Stimulated activated CD4-positive, alpha-beta T cell treated with anti-CD3 and anti-CD28 coated beads, Interleukin-1b, Interleukin-23, amount 100 ng/mL, for 48 hours (primary cell): ENCODE data around the gene TSC22D1.
"Not testable (repeated sequence)": the region's sequence is repeated elsewhere in the genome, so short reads cannot be mapped to it uniquely, and the experiment has no call there.

ENCODE experiments used
- DNase-seq: peaks from one replicate; pipeline ENCODE4 v3.0.0-alpha.2; 2020

Gene TSC22D1

GRCh38 chr13:44575741-44576350 is at the start of gene TSC22D1:
Gene TSC22D1, minus strand, starts transcription at chr13:44576330. Its CDS starts 256 bp downstream, at chr13:44576074.
- DNase-seq = peak; percentile 55

DNA sequence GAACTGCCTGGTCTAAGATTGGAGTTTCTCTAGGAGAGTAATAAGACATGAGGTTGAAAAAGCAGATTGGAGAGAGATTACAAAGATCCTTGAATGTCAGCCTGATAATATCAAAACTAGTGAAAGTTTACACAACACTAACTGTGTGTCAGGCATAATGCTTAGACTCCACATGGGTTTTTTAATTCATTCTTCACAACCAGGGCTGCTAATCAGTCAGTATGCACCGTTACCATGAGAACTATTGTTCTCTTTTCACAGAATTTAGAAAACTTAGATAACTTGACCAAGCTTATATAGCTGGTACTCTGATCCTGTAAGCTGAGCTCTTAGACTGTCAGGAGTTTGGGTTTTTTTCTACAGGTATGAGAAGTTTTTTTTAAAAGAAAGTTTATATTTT is 46.6 kb upstream of the TSC22D1 start:
- DNase-seq = no peak

DNA sequence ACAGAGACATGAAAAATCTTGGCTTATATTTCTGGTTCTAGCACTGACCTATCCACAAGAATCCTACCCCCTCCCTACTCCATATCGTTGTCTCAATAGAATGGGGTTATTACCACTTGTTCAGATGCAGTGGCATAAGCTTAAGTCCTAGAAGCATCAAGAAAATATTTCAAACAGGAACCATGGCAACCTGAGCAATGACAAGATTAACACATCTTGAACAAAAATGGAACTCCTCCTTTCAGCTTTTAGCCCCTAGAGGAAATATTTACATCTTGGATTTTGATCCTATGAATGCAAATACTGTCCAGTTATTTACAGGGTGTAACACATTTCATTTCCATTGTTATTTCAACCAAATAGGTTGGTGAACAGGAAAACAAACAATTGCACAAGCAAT is 46.1 kb upstream of the TSC22D1 start:
- DNase-seq = no peak

DNA sequence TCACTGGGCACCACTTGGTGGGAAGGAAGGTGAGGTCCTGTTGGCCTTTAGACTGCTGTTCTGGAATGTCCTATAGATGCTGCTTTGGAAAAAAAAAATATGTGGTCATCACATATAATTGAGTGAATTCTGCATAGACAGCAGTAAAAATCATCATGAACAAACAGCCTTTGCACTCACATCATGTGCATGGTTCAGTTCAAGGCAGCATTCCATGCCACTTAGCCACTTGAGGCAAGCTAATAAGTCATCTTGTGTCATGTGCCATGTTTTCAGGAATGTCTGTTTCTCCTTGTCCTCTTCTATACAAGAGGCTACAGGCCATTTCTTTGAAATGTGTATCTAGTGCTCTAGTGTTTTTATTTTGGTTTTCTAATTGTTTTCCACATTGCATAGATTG is 43.9 kb upstream of the TSC22D1 start:
- DNase-seq = no peak

- no peak for DNase-seq
Observed at GRCh38 chr13:44619651-44620050, 43.5 kb upstream of the TSC22D1 start.

DNA sequence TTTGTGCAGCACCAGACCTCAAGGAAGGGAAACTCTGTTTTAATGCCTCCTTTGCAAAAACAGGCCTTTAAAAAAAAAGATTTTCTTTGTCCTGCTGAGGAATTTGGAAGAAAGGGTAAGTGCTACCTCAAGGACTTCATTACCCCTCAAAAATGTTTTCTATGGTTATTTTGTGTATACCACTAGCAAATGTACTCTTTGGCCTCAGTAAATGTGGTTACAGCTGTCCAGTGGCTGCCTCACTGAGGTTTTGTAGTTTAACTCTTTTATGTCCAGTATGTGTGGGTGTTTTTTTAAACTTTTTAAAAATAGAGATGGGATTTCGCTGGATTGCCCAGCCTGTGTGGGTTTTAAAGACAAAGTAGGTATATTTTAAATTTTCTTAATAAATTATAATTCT is 42.2 kb upstream of the TSC22D1 start:
- DNase-seq = no peak

GRCh38 chr13:44617648-44618047 is 41.5 kb upstream of the TSC22D1 start:
- DNase-seq = no peak

DNA sequence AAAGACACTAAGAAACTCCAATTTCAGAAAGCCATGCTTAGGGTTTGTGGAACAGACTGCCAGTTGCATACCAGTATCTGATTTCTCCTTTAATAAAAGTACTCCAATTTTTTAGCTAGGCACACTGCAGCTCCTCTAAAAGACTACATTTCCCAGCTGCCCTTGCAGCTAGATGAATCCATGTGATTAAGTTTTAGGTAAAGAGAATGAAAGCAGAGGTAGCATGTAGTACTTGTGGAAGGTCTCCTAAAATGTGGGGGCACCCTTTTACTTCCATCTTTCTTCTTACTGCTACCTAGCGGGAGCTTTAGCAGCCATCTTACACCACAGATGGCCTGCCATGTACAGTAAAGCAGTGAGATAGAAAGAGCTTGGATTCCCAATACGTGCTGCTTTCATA is 33.0 kb upstream of the TSC22D1 start:
- DNase-seq = no peak

DNA sequence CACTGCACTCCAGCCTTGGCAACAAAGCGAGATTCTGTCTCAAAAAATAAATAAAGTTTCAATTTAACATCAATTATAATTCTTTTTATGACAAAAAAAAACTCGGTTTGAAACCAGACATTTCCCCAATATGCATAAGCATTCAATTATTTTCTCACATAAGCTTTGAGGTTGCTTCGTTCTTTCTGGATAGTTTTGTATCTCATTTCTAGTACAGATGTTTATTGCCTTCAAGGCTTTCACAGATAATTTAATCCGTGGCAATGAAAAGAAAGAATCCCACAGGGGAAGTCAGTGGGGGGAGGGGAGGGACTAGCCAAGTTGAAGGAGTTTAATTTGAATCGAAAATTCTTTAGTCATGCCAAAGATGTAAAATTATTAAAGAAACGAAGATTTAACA is 29.6 kb upstream of the TSC22D1 start:
- DNase-seq = no peak

GRCh38 chr13:44605275-44605674 is 29.1 kb upstream of the TSC22D1 start:
- DNase-seq = no peak

GRCh38 chr13:44601586-44601985 is 25.5 kb upstream of the TSC22D1 start:
- no peak for DNase-seq

DNA sequence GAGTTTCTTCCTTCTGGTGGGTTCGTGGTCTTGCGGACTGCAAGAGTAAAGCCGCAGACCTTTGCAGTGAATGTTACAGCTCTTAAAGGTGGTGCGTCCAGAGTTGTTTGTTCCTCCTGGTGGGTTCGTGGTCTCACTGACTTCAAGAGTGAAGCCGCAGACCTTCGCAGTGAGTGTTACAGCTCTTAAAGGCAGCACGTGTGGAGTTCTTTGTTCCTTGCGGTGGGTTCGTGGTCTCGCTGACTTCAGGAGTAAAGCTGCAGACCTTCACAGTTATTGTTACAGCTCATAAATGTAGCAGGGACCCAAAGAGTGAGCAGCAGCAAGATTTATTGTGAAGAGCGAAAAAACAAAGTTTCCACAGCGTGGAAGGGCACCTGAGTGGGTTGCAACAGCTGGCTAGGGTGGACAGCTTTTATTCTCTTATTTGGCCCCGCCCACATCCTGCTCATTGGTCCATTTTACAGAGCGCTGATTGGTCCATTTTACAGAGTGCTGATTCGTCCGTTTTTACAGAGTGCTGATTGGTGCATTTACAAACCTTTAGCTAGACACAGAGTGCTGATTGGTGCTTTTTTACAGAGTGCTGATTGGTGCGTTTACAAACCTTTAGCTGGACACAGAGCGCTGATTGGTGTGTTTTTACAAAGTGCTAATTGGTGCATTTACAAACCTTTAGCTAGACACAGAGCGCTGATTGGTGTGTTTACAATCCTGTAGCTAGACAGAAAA is 17.9 kb upstream of the TSC22D1 start:
- DNase-seq = not testable (repeated sequence)

DNA sequence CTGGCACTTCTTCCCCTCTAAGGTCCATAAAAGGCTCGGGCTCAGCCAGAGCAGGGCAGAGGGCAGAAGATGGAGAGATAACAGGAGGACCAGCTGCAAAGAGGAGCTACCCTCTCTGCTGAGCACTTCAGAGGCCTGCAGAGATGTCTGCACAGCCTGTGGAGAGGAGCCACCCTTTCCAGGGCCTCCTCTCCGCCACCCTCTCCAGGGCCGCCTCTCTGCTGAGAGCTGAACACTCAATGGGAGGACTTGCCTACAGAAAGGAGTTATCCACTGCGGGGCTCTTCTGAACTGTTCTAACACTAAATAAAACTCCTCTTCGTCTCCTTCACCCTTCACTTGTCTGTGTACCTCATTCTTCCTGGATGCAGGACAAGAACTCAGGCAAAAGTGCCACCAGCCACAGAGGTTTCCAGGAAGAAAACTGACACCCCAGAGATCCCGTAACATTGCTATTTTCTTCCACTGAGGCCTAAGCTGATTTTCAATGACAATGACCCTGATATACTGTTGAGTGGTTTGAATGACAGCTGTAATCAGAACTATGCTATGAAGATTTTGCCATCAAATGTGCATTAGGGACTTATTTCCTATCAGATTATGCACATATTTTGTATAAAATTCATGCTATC is 16.2 kb upstream of the TSC22D1 start:
- no peak for DNase-seq

- no peak for DNase-seq
Observed at GRCh38 chr13:44591316-44591715, 15.2 kb upstream of the TSC22D1 start.

GRCh38 chr13:44583137-44583536 is 7.0 kb upstream of the TSC22D1 start:
- no peak for DNase-seq

GRCh38 chr13:44578067-44578400 is 1.9 kb upstream of the TSC22D1 start:
- no peak for DNase-seq

DNA sequence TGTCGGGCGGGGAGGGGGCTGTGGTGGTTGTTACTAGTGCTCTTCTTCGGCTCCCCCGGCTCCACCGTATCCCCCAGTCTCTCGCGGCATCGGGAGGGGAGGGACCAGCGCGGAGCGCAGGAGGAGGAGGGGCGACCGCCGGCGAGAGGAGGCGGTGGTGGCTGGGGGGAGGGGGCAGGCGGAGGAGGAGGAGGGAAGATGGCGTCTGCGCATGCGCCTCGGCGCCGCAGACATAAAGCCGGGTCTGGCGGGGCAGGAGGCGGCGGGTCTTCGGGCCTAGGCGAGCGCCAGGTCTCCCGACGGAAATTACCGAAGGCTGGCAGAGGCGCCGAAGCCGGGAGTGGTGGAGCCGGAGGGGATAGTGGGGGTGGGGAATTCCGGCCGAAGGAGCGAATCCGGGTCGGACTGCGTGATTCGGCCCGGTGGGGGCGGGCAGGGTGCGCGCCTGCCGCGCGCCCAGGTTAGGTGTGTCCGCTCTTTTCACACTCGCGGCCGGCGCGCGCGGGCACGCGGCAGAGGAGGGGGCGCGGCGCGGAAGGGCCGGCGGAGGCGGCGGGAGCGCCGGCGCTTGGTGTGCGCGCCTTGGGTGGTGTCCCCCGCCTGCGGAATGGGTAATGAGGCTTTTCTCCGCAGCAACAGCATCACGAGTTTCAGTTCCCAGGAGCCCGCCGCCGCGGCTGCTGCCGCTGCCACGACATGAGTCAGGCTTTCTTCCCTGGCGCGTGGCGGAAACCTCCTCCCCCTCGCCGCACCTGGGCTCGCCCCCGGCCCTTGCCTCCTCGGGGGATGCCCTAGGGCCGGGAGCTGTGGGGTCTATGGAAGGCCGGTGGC is 1.3 kb upstream of the TSC22D1 start:
- DNase-seq = peak; percentile 95

DNA sequence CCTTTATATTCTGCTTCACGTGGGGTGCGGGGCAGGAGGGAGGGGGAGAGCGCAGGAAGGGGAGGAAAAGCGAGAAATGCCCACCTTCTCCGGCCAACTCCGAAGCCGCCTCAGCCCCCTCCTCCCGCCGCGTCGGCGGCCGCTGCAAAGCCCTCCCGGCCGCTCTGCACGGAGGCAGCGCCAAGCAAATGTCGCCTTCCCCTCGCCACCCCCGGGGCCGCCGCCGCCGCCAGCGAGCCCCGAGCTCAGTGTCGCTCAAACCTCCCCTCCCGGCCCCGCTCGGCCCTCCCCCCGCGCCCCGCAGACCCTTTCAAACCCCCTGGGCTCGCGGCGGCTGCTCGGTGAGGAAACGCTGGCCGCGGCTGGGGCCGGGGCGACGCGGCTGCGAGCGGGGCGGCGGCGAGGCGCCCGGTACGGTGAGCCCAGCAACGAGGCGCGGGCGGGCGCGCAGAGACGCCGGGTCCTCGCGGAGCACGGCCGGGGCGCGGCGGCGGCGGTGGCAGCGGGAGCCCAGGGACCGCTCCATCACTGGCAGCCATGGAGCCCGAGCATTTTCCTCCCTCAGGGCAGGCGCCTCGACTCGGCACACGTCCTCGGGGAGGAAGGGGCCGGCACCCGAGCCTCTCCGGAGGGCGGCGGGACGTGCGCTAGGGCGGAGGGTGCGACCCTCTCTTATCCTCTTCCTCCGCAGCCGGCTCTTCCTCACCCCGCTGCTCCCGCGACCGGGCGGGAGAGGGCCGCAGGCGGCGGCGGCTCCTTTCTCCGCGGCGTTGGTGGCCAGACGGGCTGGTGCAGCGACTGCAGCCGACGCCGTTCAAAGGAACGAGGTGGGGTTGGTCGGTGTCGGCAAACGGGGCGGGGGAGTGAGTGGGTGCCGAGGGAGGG is 463 bp upstream of the TSC22D1 start:
- peak; percentile 4 for DNase-seq

- DNase-seq = no peak
Observed at GRCh38 chr13:44575035-44575434, 1.1 kb downstream of the TSC22D1 start.

DNA sequence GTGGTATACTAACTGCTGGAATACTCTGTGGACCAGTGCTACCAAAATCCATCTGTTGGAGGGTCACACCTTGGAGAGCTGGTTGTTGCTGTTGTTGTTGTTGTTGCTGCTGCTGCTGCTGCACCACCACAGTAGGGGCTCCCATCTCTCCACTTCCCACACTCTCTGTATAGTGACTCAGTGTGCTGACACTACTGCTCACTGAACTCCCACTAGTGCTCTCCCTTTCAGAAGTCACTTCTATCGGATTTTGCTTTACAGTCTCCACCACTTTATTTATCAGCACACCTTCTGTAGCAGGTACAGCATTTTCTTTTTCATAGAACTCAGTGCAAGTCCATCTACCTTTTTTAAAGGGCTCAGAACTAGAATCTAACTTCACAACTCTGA is 1.7 kb downstream of the TSC22D1 start:
- DNase-seq = no peak

GRCh38 chr13:44573790-44574465 is 2.2 kb downstream of the TSC22D1 start:
- DNase-seq = no peak

- DNase-seq = no peak
Observed at GRCh38 chr13:44573071-44573470, 3.1 kb downstream of the TSC22D1 start.
